GM18858 (cell line): ENCODE measurements around the gene SLC37A4.
"Not testable (repeated sequence)": the region's sequence is repeated elsewhere in the genome, so short reads cannot be mapped to it uniquely, and the experiment has no call there.

Experiments
- ATAC-seq: cut with Tn5 transposase; IDR thresholded peaks from one replicate; pipeline ENCODE4 v1.9.1; 2021; ENCODE audit not compliant: unreplicated experiment

The SLC37A4 gene

GRCh38 chr11:119030329-119031047 is at the start of gene SLC37A4:
Gene SLC37A4, minus strand, starts transcription at chr11:119030877.
- peak; percentile 87 for ATAC-seq

GRCh38 chr11:119078675-119079420 is 48.2 kb upstream of the SLC37A4 start:
- no peak for ATAC-seq

DNA sequence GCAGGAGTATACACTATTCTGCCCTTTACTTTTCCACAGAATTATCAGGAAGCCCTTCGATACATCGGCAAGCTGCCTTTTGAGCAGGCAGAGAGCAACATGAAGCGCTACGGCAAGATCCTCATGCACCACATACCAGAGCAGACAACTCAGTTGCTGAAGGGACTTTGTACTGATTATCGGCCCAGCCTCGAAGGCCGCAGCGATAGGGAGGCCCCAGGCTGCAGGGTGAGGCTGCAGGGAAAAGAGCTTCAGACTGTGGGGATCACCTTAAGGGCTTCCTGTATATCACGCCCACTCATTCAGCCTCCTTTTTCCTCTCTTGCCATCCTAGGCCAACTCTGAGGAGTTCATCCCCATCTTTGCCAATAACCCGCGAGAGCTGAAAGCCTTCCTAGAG is 47.2 kb upstream of the SLC37A4 start:
- ATAC-seq = no peak

- peak; percentile 66 for ATAC-seq
Measured at GRCh38 chr11:119067371-119068222, 36.9 kb upstream of the SLC37A4 start, which contains the start of gene VPS11. Gene VPS11, plus strand, starts transcription at chr11:119067818. Its CDS starts 6 bp downstream, at chr11:119067824.

GRCh38 chr11:119065369-119065768 is 34.7 kb upstream of the SLC37A4 start:
- ATAC-seq = no peak

DNA sequence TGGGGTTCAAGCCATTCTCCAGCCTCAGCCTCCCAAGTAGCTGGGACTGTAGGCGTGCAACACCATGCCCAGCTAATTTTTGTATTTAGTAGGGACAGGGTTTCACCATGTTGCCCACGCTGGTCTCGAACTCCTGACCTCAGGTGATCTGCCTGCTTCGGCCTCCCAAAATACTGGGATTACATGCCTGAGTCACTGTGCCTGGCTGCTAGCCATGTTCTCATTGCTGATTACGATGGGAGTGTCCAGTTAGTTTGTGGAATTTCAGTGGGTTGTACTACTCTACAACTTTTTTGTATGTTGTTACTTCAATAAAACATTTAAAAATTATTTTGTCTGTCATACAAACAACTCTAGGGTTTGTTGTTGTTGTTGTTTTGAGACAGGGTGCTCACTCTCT is 32.1 kb upstream of the SLC37A4 start:
- no peak for ATAC-seq

DNA sequence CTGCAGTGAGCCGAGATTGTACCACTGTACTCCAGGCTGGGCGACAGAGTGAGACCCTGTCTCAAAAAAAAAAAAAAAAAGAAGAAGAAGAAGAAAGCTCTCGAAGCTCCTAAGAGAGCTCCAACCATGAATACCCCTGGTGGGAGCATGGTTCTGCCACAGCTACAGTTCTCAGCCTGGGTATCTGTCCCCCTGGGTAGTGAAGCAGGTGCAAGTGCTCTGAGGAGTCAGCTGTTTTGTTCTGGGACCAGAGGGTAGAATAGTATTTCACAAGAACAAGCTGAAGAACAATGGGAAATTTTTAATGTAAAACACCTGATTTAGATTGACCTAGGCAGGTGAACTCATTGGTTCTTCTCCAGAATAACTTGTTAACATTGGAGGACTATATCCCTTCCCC is 30.6 kb upstream of the SLC37A4 start:
- ATAC-seq = no peak

GRCh38 chr11:119059128-119059527 is 28.5 kb upstream of the SLC37A4 start:
- not testable (repeated sequence) for ATAC-seq

DNA sequence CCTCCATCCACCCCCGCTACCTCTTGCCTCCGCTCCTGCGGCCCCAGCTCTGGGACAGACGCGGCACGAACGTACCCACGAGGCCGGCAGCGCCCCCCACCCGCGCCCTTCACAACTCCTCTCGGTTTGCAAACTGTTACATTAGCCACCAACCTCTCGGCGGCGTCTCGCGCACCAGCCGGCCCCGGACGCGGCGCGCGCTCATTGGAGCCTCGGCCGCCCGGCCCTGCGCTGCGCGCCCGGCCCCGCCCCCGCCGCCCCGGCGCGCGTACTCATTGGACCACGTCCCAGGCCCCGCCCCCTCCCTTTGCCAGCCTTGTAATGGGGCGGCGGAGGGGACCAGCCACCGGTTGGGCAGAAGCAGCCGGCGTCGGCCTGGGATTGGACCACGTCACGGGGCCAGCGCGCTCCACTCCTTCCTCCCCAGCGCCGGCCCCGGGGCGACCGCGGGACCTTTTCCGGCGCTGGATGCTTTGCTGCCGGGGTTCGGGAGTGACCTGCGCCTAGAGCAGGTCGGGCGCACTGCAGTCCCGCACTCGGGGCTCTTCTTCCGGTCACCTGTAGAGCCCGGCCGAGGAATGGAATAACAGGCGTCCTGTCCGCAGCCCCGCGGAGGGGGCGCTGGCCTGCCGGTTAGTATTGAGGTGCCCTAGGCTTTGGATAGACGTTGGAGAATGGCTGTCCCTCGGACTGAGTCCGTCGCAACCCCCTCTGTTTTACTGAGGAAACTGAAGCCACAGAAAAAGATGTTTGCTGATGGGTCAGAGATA is 26.5 kb upstream of the SLC37A4 start, which contains the start of gene HYOU1:
HYOU1 (minus strand) TSS at position 206 of the 770 bp plus-strand sequence. CDS start 1,045 bp downstream, outside the sequence.
- peak; percentile 74 for ATAC-seq

DNA sequence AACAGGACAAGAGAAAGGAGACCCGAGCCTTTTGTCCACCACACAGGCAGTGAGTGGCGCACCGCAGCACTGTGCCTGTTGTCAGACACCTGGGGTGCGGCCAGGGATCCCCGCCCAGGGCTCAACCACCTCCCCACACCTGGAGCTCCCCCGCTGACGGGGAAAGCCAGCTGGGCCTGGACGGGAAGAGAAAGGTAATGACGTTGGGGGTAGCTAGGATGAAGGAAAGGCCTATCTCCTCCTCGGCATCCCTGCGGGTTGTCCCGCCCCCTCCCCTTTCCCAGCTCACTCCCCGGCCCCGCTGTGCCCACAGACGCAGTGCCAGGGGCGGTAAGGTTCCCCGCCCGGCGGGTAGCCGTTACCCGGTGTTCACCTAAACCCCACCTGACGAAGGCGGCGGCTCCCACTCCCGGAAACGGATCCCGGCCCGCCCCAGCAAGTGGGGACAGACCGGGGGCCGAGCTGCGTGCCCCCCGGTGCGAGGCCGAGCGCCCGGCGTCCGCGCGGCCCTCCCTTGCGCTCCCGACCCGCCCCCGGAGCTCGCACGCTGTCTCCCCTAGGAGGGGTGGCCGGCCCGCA is 25.8 kb upstream of the SLC37A4 start:
- ATAC-seq = no peak

DNA sequence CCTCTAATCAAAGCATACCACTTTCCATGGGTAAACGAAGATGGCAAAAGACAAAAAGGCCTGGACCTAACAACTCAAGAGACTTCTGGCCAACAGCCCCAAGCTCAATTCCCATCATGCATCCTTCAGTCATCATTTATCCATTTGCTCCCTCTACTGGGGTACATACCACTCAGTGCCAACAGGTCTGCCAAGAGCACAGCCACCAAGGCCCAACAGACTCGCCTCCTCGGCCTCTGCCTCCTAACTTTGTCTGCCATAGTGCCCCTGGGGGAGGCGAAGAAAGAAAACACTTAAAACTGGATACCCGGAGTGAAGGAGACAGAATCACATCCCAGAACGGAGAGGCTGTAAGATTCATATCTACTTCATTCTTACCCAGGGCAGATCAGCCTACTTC is 25.2 kb upstream of the SLC37A4 start:
- ATAC-seq = no peak

GRCh38 chr11:119054418-119054817 is 23.7 kb upstream of the SLC37A4 start:
- ATAC-seq = no peak

DNA sequence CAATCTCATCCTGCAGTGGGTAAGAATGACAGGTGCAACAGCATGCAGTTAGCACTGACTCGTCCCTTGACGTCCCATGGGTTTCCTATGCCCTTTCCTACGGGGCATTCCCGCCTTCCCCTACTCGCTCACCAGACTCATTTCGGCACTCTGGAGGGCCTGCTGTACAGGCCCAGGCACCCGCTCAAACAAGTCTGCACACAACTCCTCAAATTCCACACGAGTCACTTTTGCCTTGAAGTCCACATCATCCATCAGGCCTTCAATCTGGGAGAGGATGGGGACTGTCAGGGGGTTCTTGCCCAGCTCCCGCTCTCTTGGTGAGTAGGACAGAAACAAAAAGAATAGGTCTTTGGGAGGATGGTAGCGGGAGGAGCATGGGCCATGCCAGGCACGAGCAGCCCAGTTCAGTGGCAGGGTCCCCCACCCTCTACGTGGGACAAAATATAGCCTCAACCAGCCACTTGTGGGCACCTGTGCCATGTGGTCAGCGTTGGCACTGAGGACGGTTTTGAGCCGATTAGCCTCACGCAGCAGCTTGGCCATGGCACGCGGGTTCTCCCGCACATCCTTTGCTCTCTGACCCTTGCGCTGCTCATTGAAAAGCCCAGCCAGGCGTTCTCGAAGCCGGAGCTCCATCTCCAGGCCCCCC is 21.6 kb upstream of the SLC37A4 start:
- no peak for ATAC-seq

DNA sequence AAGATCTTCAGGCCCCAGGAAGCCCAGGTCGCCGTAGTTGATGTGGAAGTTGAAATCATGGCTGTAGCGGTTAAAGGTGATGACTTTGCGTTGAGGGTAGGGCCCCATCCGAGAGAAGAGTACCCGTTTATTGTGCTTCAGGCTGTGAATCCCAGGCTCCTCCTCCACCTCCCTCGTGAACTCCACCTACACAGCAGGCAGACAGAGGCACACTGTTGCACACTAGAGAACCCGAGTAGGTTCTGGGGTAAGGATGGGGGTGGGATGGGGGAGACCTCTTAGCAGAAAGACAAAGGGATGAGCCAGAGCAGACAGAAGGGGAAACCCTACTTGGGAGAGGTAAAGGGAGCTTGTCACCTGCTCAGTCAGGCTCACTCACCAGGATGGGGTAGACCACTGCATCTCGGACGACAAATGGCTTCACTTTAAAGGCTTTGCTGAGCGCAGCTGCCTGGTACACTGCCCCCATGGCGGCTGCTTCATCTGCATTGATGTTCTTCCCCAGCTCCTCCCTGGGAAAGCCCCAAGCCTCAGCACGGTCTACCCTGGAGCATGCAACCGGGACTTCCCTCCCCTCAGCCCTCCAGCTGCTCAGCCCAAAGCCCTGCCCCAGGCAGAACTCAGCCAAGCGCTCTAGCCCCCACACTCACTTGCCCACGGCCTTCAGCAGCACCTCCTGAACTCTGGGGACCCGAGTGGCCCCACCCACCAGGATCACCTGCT is 20.9 kb upstream of the SLC37A4 start:
- no peak for ATAC-seq

DNA sequence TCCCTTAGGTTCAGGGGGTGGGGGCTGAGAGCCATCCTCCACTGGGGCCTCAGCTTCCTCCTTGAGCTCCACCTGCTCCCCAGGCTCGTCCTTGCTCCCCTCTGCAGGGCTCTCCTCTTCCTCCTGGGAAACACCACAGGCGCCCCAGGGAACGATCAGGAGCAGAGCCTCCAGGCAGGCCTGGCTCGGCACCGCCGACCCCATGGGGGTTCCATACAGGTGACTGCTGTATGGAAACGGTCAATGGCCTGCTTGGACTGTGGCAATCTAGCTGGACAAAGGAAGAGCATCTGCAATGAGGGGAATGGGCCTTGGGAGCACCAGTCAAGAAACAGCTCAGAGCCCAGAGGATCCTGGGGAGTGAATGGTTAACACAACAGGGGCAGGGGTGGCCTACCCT is 18.4 kb upstream of the SLC37A4 start:
- ATAC-seq = no peak

- no peak for ATAC-seq
Measured at GRCh38 chr11:119048644-119049043, 18.0 kb upstream of the SLC37A4 start.

- ATAC-seq = no peak
Measured at GRCh38 chr11:119047205-119047604, 16.5 kb upstream of the SLC37A4 start.

- ATAC-seq = no peak
Measured at GRCh38 chr11:119046489-119046888, 15.8 kb upstream of the SLC37A4 start.

GRCh38 chr11:119044708-119045107 is 14.0 kb upstream of the SLC37A4 start:
- no peak for ATAC-seq
